PC-3 (cell line): ENCODE results near the gene ANOS1. TPM values are rescaled to one million over a fixed set of nuclear protein-coding genes. Genes with fewer than 3 reads are reported as not detected.

ENCODE experiments used
- ATAC-seq: fragments of 200-7000 bp; cut with Tn5 transposase; 2 replicates; pipeline ENCODE4 v1.9.1; 2020; ENCODE audit warnings: mild to moderate bottlenecking, moderate library complexity
- BruUV-seq: library from RNA; stranded (reverse); fragments of 400-500 nt; replicated peaks from 2 replicates; lab custom pipeline; 2021; lab: Mats Ljungman, UMichigan
- CTCF ChIA-PET: fragments of 300-600 bp; sonication (Branson Sonifier 250); formaldehyde crosslinking; loops from one replicate; lab custom pipeline; 2022; ENCODE audit warnings: antibody characterized with exemption; lab: Charles Lee
- POLR2A ChIA-PET: fragments of 300-600 bp; sonication (Branson Sonifier 250); formaldehyde crosslinking; loops from one replicate; lab custom pipeline; 2022; ENCODE audit warnings: antibody characterized with exemption; ENCODE audit not compliant: unreplicated experiment; lab: Charles Lee
- DNase-seq: peaks from one replicate; pipeline ENCODE4 v3.0.0-alpha.2; 2015
- H2AFZ ChIP-seq: fragments of 300-600 bp; sonication (generic); 2 replicates; pipeline ENCODE4 v1.6.0; 2016; ENCODE audit warnings: antibody characterized with exemption, low read length
- H3F3A ChIP-seq: fragments of 300-600 bp; sonication (generic); one replicate; pipeline ENCODE4 v1.6.0; 2017; ENCODE audit warnings: antibody characterized with exemption, low read length, control low read depth, mild to moderate bottlenecking; ENCODE audit not compliant: unreplicated experiment
- H3K27ac ChIP-seq: fragments of 300-600 bp; sonication (generic); 2 replicates; pipeline ENCODE4 v1.5.1; 2016; ENCODE audit warnings: mild to moderate bottlenecking, low read length
- H3K27me3 ChIP-seq: fragments of 300-600 bp; sonication (generic); 2 replicates; pipeline ENCODE4 v1.6.1; 2016; ENCODE audit warnings: low read length, mixed read lengths
- H3K36me3 ChIP-seq: fragments of 300-600 bp; sonication (generic); 2 replicates; pipeline ENCODE4 v1.6.1; 2016; ENCODE audit warnings: low read depth, mixed run types, low read length, mixed read lengths
- H3K4me1 ChIP-seq: fragments of 300-600 bp; sonication (generic); 2 replicates; pipeline ENCODE4 v1.5.1; 2016; ENCODE audit warnings: low read length; ENCODE audit not compliant: insufficient read depth
- H3K4me2 ChIP-seq: fragments of 300-600 bp; sonication (generic); 2 replicates; pipeline ENCODE4 v1.6.0; 2016; ENCODE audit warnings: low read length
- H3K4me3 ChIP-seq: fragments of 300-600 bp; sonication (generic); 2 replicates; pipeline ENCODE4 v1.5.1; 2016; ENCODE audit warnings: mild to moderate bottlenecking, low read length, mixed read lengths
- H3K79me2 ChIP-seq: fragments of 300-600 bp; sonication (generic); 2 replicates; pipeline ENCODE4 v1.6.1; 2017; ENCODE audit warnings: low read length, mixed read lengths
- H3K9ac ChIP-seq: fragments of 300-600 bp; sonication (generic); 2 replicates; pipeline ENCODE4 v1.6.0; 2016; ENCODE audit warnings: mild to moderate bottlenecking, low read length
- H3K9me2 ChIP-seq: fragments of 300-600 bp; sonication (generic); replicated peaks from 2 replicates; pipeline ENCODE4 v1.6.1; 2016; ENCODE audit warnings: mixed run types, low read length, mixed read lengths
- H3K9me3 ChIP-seq: fragments of 300-600 bp; sonication (generic); 2 replicates; pipeline ENCODE4 v1.6.1; 2016; ENCODE audit warnings: low read length, mixed read lengths
- H4K20me1 ChIP-seq: fragments of 300-600 bp; sonication (generic); 2 replicates; pipeline ENCODE4 v1.6.1; 2016; ENCODE audit warnings: low read length, mixed read lengths
- EZH2 ChIP-seq: fragments of 300-600 bp; sonication (generic); IDR thresholded peaks from one replicate; pipeline ENCODE4 v1.6.1; 2017; ENCODE audit warnings: antibody characterized with exemption, mild to moderate bottlenecking, low read length; ENCODE audit not compliant: unreplicated experiment
- EZH2phosphoT487 ChIP-seq: fragments of 300-600 bp; sonication (generic); IDR thresholded peaks from 2 replicates; pipeline ENCODE4 v1.6.1; 2018; ENCODE audit warnings: mild to moderate bottlenecking, antibody characterized with exemption, low read length, borderline replicate concordance
- intact Hi-C: fragments of 100-400 bp; cut with micrococcal nuclease; formaldehyde crosslinking; loops from 2 replicates; pipeline ENCODE4 v1.9.0; 2023
- total RNA-seq: library from RNA; depleted of rRNA; stranded (reverse); fragments of >200 nt; gene quantifications from 2 replicates; pipeline ENCODE4 v1.2.3, GENCODE V29; 2014; rRNA removed

Gene ANOS1
- total RNA-seq, 1 experiment from 2014 or later = 3.5 TPM

DNA sequence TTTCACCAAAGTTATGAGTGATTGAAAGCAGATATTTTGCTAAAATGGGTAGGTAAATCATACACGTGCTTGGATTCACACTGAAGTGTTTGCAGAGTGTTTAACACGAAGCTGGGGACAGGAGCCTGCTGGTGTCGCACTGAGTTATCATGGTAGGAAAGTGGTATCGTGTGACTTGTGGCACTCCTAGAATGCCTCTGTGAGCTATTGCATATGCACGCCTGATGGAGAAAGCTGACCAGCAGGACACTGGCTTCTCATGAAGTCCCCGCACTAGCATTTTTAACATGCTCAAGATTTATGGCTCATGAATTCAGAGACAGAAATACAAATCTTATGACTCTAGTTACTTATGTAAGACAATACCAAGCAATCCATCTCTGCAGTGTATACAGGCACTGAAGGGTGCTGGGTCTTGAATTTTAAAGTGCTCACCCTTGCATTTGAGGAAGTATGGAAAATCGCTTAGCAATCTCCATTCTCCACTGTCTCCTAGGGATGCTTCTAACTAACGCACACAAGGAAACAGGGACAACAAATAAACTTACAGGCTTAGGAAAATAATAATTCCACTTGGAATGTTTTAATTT, 247.5 kb downstream of the ANOS1 start:
- DNase-seq (no peak), ATAC-seq (no peak)
- Histone ChIP-seq H3K9me2 (no peaks in the 10 kb centered on the region), H3K36me3 (no peaks in the 10 kb centered on the region), H3K79me2 (no peaks in the 10 kb centered on the region), H3K9me3 (no peaks in the 10 kb centered on the region), H3K4me2 (no peak overlapping the region), H3K4me1 (no peaks in the 10 kb centered on the region), H2AFZ (no peak overlapping the region), H3K27ac (no peak overlapping the region), H3K27me3 (peaks cover 5% of the 10 kb centered on the region; the same call in 1 of the 2 replicates), H3K4me3 (no peak overlapping the region), H3F3A (no peaks in the 10 kb centered on the region), H3K9ac (no peak overlapping the region), H4K20me1 (no peaks in the 10 kb centered on the region)
- intact Hi-C loops = no loop called here
- POLR2A ChIA-PET = no interaction called here
- CTCF ChIA-PET = no interaction called here
- TF ChIP-seq EZH2phosphoT487 (no peak), EZH2 (no peak)
- no TSS peak for BruUV-seq

Other genes starting within 250 kb of the ANOS1 start
- not detected in 2 replicates for gene FAM9A, start 69.2 kb upstream of the ANOS1 start, total RNA-seq